EL (cell line): Measurements from ENCODE around the gene HOXD10.

ENCODE experiments used
- DNase-seq: peaks from one replicate; pipeline ENCODE4 v3.0.0-alpha.2; 2016

Gene HOXD10

GRCh38 chr2:176152350-176153181 lies 36.0 kb downstream of the HOXD10 start:
- no peak for DNase-seq

DNA sequence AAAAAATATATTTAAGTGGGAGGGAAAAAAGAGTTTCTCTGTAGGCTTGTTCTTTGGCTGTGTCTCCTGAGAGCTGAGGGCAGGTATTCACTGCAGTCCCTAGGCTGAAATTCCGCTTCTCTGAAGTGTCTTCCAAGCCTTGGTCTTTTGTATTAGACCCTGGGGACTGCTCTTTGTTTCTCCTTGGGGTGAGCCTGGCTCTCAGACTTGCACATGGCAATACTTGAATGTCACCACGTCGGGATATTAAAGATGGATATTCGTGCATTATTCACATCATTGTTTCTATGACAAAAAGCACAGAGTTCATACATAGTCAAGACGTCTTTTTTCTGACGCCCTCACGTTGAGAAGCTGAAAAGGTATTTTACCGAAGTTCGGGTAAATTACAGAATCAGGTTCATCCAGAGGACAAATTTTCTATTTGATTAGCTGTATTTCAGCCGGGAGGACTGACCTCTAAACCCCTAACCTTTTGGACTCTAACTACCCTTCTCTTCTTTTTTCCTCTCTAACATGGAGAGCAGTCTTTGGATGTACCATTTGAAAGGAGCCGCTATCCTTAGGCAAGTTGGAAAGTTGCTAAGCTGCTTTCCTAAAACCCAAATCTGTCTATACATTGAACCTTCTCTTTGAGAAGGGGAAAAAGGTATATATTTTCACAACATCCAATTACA lies 38.1 kb downstream of the HOXD10 start:
- DNase-seq, result no peak

GRCh38 chr2:176155356-176156044 lies 38.9 kb downstream of the HOXD10 start:
- DNase-seq, result no peak

GRCh38 chr2:176156301-176156806 lies 39.8 kb downstream of the HOXD10 start:
- DNase-seq, result no peak

- no peak for DNase-seq
Measured at GRCh38 chr2:176156807-176157498, 40.4 kb downstream of the HOXD10 start, which contains the start of gene HOXD3. Gene HOXD3 (plus strand): TSS chr2:176157307. CDS start chr2:176169115, 11,808 bp downstream.

DNA sequence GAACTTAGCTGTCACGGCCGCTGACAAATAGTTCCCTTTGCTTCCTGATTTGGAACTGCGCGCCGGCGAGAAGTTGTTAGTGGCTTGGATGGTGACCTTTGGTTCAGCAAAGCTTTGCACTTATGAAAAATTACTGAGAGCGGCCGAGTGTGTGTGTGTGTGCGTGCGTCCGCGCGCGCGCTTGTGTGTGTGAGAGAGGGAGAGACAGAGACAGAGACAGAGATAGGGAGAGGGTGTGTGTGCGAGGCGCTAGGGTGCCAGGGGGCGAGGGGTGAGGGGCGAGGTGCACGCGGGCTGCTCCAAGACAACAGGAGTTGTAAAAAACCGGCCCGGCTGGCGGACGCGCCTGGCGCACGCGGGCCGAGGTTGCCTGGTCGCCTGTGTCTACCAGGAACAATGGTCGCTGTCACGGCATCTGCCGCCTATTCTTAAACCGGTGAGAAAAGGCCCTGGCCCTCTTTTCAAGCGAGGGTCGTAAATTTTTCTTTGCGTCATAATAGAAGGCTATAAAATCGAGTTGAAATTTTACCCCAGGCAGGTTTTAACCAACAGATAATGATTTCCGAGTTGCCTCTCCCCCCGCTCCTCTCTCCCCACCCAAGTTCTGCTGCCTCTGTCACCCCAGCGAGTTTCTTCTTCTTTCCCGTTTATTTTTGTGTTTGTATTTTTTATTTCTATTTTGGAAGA lies 41.1 kb downstream of the HOXD10 start:
- no peak for DNase-seq

- no peak for DNase-seq
Measured at GRCh38 chr2:176158186-176158591, 41.6 kb downstream of the HOXD10 start.

DNA sequence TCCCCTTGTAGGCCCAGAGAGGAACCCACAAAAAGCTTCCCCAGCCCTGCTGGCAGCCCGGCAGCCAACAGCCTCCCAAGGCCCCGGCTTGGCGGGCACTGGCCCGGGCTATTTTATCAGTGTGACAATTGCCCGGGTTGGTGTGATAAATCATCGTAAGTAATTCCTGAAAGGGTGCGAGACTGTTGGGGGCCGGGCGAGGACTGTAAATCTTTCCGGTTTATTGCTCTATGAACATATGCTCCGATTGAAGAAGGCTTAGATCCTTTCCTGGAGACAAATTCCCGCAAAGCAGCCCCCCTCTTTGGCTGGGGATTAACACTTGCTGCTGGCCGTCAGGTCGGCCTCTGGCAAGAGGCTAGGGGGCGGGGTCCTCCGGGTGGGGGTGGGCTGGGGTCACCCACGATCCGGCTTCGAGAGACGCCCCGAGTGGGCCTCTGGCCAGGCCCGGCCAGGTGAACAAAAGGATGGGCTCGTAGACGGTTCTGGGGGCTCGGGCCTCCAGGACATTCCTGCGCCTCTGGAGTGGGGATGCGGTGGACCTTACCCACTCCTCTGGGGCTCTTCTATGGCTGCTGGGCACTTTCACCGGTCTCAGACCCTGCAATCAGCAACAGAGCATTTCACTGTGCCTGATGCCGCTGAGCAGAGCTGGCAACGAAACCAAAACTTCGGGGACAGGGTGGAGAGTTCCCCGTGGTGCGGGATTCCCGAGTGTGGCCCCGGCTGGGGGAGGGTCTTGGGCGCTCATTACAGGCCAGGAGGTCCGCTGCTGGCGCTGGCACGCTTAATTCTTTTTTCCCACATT lies 42.5 kb downstream of the HOXD10 start:
- DNase-seq, result no peak

DNA sequence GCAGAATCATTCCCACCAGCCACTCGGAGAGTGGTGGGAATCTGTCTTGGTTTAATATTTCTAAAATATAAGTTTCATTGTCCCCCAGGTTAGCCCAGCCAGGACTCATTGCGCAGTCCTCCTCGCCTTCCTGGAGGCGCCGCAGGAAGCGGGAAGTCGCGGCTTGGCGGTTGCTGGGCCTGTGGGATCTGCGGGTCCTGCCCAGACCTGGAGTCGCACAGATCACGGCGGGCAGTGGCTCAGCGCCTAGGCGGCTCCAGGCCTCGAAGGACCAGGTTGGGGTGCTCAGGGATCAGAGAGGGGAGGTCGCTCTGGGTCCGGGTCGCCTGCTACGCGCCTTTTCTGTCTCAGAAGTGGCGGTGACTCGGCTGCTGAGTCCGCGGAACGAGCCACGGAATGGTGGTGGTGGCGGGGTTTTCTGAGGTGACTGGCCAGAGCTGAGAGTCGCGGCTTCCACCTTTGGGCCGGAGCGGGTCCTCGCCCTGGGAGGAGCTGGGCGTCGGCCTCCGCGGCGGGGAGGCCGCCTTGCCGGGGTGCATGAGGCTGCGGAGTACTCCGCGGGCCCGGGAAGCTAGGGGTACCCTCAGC lies 43.2 kb downstream of the HOXD10 start:
- no peak for DNase-seq

DNA sequence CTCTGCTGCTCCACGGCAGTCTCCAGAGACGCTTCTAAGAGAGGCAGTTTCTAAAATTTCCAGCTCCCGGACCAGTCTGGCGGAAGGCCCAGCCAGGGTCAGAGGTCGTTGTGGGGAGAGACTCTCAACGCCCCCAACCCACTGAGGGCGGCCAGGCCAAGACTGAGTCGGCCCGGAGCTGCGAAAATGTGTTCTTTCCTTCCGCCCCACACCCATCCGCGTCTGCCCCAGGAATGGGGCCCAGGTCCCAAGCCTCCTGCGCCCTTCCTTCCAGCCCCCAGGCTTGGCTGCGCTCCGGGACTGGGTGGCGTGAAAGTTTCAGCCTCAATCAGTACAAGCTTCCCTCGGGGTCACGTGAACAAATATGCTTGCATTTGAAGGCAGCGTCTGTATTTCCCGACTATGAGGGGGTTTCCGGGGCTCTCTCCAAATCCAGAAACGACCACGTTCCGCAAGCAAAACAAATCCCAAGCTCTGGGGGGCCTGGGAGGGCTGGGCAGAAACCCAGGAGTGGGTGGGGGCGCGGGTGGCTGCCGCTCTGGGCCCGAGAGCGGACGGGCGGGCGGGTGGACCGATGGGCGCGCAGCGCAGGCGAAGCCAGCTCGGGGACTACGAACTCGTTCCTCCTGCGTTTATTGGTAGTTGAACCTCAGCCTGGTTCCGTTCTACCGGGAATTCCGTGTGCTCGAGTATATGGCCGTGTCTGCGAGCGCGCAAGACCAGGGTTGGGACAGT lies 43.8 kb downstream of the HOXD10 start:
- no peak for DNase-seq

DNA sequence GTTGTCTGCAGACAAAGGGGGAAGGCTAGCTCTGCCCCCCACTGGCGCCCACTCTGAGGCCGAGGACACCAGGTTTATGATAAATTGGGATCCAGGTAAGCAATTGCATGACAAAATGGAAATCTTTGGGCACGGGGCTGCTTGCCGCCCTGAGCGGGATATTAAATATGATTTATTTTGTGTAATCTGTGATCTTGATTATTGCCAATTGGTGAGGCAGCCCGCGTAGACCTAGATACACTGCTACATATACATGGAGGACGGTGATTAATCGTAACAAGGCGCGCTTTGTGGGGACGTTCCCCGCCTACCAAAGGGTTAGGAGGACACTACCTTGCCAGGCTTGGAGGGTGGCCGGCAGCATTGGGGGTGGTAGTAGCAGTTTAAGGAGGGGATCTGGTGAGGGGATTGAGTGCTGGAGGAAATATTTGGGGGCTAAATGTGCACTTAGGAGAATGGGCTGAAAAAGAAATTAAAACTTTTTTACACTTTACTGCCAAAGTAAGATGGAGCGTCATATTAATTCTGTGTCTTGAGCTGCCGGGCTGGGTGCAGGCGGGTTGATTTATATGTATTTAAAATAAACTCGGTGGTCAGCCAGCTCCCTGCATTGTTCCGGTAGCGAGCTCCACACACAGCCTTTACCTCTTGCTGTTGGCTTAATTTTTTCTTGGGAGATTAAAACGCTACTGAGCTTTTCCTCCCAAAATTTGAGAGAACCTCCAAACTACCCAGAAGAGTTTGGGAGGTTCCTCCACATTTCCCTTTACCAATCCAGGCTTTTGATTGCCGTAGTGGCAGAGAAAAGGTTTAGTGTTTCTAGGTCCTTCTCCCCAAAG lies 44.6 kb downstream of the HOXD10 start:
- DNase-seq, result no peak

GRCh38 chr2:176161825-176162626 lies 45.4 kb downstream of the HOXD10 start:
- DNase-seq, result peak; percentile 68

- no peak for DNase-seq
Measured at GRCh38 chr2:176162911-176163671, 46.5 kb downstream of the HOXD10 start.

DNA sequence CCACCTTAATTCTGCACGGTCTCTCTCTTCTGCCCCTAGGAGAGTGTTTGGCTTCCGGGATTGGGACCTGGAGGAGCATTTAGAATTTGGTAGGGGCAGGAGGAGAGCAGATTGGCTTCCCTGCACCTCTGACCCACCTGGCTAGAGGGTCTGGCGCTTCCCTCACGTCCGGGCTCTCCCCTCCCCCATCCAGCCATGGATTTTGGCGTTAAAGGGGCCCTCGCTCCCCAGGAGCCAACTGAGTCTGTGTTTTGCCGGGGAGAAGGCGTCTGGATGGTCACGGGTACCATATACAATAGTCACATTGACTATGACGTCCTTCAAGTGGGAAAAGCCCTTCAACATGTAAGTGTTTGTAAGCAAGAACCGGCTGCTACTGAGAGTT lies 47.1 kb downstream of the HOXD10 start:
- no peak for DNase-seq

DNA sequence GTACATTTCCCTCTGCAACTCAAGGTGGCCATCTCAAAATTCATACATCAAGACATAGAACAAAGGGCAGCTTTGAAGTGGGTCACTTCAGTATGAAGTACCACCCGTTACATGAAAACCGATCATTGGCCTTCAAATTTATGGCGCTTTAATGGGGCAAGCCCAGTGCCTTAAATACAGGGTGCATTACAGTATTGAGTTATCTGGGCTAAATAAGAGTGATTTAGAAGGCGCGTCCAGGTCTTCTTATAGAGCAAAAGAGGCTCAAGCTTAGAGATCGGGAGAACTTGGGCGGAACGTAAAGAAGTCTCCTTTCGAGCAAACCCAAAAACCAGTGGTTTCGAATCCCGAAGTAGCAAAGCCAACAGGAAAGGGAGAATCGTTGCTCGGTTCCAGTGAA lies 47.6 kb downstream of the HOXD10 start:
- DNase-seq, result no peak

GRCh38 chr2:176164611-176165369 lies 48.2 kb downstream of the HOXD10 start:
- no peak for DNase-seq
